GM19395 (cell line): ENCODE data around the gene IPPK.
"Not testable (repeated sequence)": the region's sequence is repeated elsewhere in the genome, so short reads cannot be mapped to it uniquely, and the experiment has no call there.

ENCODE experiments used
- ATAC-seq: cut with Tn5 transposase; IDR thresholded peaks from one replicate; pipeline ENCODE4 v1.9.1; 2021; ENCODE audit warnings: mild to moderate bottlenecking, moderate library complexity; ENCODE audit not compliant: unreplicated experiment

Gene IPPK

GRCh38 chr9:92600462-92601261 lies 69.3 kb downstream of the IPPK start:
- ATAC-seq = no peak

- no peak for ATAC-seq
Observed at GRCh38 chr9:92599938-92600461, 69.9 kb downstream of the IPPK start.

GRCh38 chr9:92598382-92598781 lies 71.5 kb downstream of the IPPK start:
- ATAC-seq = no peak

GRCh38 chr9:92595930-92596329 lies 74.0 kb downstream of the IPPK start:
- ATAC-seq = no peak

- not testable (repeated sequence) for ATAC-seq
Observed at GRCh38 chr9:92595075-92595474, 74.9 kb downstream of the IPPK start.

- no peak for ATAC-seq
Observed at GRCh38 chr9:92592946-92593861, 76.7 kb downstream of the IPPK start.

- no peak for ATAC-seq
Observed at GRCh38 chr9:92592537-92592936, 77.4 kb downstream of the IPPK start.

GRCh38 chr9:92590377-92590776 lies 79.6 kb downstream of the IPPK start:
- ATAC-seq = no peak

GRCh38 chr9:92589923-92590322 lies 80.0 kb downstream of the IPPK start:
- no peak for ATAC-seq

- ATAC-seq = no peak
Observed at GRCh38 chr9:92576175-92576574, 93.8 kb downstream of the IPPK start.

GRCh38 chr9:92573612-92574011 lies 96.3 kb downstream of the IPPK start:
- ATAC-seq = not testable (repeated sequence)

- ATAC-seq = not testable (repeated sequence)
Observed at GRCh38 chr9:92571871-92572270, 98.1 kb downstream of the IPPK start.

GRCh38 chr9:92564982-92565381 lies 104.9 kb downstream of the IPPK start:
- ATAC-seq = no peak

- no peak for ATAC-seq
Observed at GRCh38 chr9:92564504-92564903, 105.4 kb downstream of the IPPK start.
